OCI-LY7 (cell line): Measurements from ENCODE around the gene MMP21.

Experiments used
- EZH2phosphoT487 ChIP-seq: fragments of 200-600 bp; sonication (generic); IDR thresholded peaks from 2 replicates; pipeline ENCODE4 v1.6.1; 2018; ENCODE audit warnings: low read depth, borderline replicate concordance, mild to moderate bottlenecking, mixed run types, antibody characterized with exemption, low read length, moderate library complexity, mixed read lengths
- TF ChIP-seq, protein P1 (sequence below): fragments of 200-600 bp; sonication (generic); conservative IDR thresholded peaks from 2 replicates; pipeline ENCODE4 v1.5.1; 2014; ENCODE audit warnings: mild to moderate bottlenecking, antibody characterized with exemption, low read length, moderate library complexity, mixed read lengths

DNA sequence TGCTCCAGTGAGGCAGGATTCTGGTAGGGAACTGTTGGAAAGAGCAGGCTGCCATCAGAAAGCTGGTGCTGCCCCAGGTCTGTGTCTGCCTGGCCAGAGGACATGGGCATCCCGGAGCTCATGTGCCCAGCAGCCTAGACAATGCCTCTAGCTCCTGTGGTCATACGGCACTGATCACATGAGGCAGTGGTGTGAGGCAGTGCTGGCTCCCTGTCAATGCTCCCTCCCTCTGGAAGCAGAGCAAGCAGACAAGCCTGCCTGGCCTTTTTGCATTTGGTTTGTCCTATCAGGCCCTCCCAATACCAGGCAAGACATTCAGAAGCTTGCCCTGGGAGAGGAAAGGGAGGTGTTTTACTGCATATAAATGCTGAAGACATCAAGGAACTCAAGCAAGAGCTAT is 19.5 kb upstream of the MMP21 start:
- TF ChIP-seq, protein P1, sequence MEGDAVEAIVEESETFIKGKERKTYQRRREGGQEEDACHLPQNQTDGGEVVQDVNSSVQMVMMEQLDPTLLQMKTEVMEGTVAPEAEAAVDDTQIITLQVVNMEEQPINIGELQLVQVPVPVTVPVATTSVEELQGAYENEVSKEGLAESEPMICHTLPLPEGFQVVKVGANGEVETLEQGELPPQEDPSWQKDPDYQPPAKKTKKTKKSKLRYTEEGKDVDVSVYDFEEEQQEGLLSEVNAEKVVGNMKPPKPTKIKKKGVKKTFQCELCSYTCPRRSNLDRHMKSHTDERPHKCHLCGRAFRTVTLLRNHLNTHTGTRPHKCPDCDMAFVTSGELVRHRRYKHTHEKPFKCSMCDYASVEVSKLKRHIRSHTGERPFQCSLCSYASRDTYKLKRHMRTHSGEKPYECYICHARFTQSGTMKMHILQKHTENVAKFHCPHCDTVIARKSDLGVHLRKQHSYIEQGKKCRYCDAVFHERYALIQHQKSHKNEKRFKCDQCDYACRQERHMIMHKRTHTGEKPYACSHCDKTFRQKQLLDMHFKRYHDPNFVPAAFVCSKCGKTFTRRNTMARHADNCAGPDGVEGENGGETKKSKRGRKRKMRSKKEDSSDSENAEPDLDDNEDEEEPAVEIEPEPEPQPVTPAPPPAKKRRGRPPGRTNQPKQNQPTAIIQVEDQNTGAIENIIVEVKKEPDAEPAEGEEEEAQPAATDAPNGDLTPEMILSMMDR: no peak
- no peak for TF ChIP-seq EZH2phosphoT487
